ENCODE results near the gene MACF1. TPM values are rescaled to one million over a fixed set of nuclear protein-coding genes. Genes with fewer than 3 reads are reported as not detected.
A peak's percentile ranks its signal among the peaks of the same experiment; 100 is the strongest.
"Not testable (repeated sequence)": the region's sequence is repeated elsewhere in the genome, so short reads cannot be mapped to it uniquely, and the experiment has no call there.

Gene MACF1
- total RNA-seq, 4 donors from 2014 or later, result 386 to 627 (median 576) TPM

GRCh38 chr1:39526466-39527189, 322.1 kb downstream of the MACF1 start:
- H3K36me3 ChIP-seq, result peaks cover 19 to 74% (median 53%) of the 10 kb centered on the region in 4 donors
- H3K27me3 ChIP-seq, result no peaks in the 10 kb centered on the region
- H3K4me1 ChIP-seq, result no peaks in the 10 kb centered on the region
- no peak for DNase-seq (ENCODE audit: extremely low spot score)
- peak overlapping the region in 1 of 4 donors; percentile 34 for H3K27ac ChIP-seq (replicated peaks in 1 of 4)
- no peaks in the 10 kb centered on the region for H3K9me3 ChIP-seq
- 94% methylated on average over 9 of the region's 11 CpGs for WGBS
- intact Hi-C loops (cut with DNase I), result no loop called here
- TF ChIP-seq EP300 (IDR thresholded peaks at IDR 0.05) (no peak), POLR2A (IDR thresholded peaks at IDR 0.05; ENCODE audit: low read depth) (no peak), POLR2AphosphoS5 (IDR thresholded peaks at IDR 0.05) (no peak), CTCF (IDR thresholded peaks at IDR 0.05) (no peak)
- no peak overlapping the region for H3K4me3 ChIP-seq

- peak overlapping the region in 1 of 4 donors; percentile 34 for H3K27ac ChIP-seq (replicated peaks in 1 of 4)
These were observed 322.7 kb downstream of the MACF1 start for GRCh38 chr1:39527190-39527579.

GRCh38 chr1:39528082-39528481, 323.6 kb downstream of the MACF1 start:
- H3K27ac ChIP-seq (replicated peaks in 1 of 4), result no peak overlapping the region
- H3K4me1 ChIP-seq, result no peaks in the 10 kb centered on the region
- H3K27me3 ChIP-seq, result no peaks in the 10 kb centered on the region
- TF ChIP-seq CTCF (IDR thresholded peaks at IDR 0.05) (no peak), EP300 (IDR thresholded peaks at IDR 0.05) (no peak), POLR2A (IDR thresholded peaks at IDR 0.05; ENCODE audit: low read depth) (no peak), POLR2AphosphoS5 (IDR thresholded peaks at IDR 0.05) (no peak)
- no peak overlapping the region for H3K4me3 ChIP-seq
- no peaks in the 10 kb centered on the region for H3K9me3 ChIP-seq
- peaks cover 19 to 84% (median 61%) of the 10 kb centered on the region in 4 donors for H3K36me3 ChIP-seq
- DNase-seq (ENCODE audit: extremely low spot score), result no peak
- intact Hi-C loops (cut with DNase I), result no loop called here
- WGBS, result 79% methylated on average over 4 of the region's 4 CpGs

More at GRCh38 chr1:39527190-39527579, 322.7 kb downstream of the MACF1 start:
- intact Hi-C loops (cut with DNase I); DNase-seq (ENCODE audit: extremely low spot score); H3K27me3 ChIP-seq; H3K9me3 ChIP-seq; H3K4me3 ChIP-seq; H3K4me1 ChIP-seq: not testable (repeated sequence)
- 62% methylated on average over 3 of the region's 8 CpGs for WGBS
- peaks cover 19 to 78% (median 57%) of the 10 kb centered on the region in 4 donors for H3K36me3 ChIP-seq

GRCh38 chr1:39529901-39530535, 325.5 kb downstream of the MACF1 start:
- no peak for DNase-seq (ENCODE audit: extremely low spot score)
- WGBS, result 98% methylated on average over 6 of the region's 10 CpGs
- no peaks in the 10 kb centered on the region for H3K4me1 ChIP-seq
- no peak overlapping the region for H3K27ac ChIP-seq (replicated peaks in 1 of 4)
- H3K36me3 ChIP-seq, result peaks cover 19 to 84% (median 61%) of the 10 kb centered on the region in 4 donors
- intact Hi-C loops (cut with DNase I), result loop anchor here (10.0 kb wide), 1 partner anchor 205 kb away; no protein-coding TSS in a partner anchor
- H3K9me3 ChIP-seq, result no peaks in the 10 kb centered on the region
- no peak for TF ChIP-seq POLR2A (IDR thresholded peaks at IDR 0.05; ENCODE audit: low read depth)
- no peak for TF ChIP-seq EP300 (IDR thresholded peaks at IDR 0.05)
- no peak for TF ChIP-seq POLR2AphosphoS5 (IDR thresholded peaks at IDR 0.05)
- H3K4me3 ChIP-seq, result no peak overlapping the region
- no peaks in the 10 kb centered on the region for H3K27me3 ChIP-seq

GRCh38 chr1:39531526-39531925, 327.0 kb downstream of the MACF1 start:
- Histone ChIP-seq H3K27ac (replicated peaks in 1 of 4) (no peak overlapping the region), H3K4me1 (no peaks in the 10 kb centered on the region), H3K27me3 (no peaks in the 10 kb centered on the region), H3K4me3 (no peak overlapping the region), H3K9me3 (no peaks in the 10 kb centered on the region), H3K36me3 (peaks cover 19 to 85% (median 58%) of the 10 kb centered on the region in 4 donors)
- no peak for DNase-seq (ENCODE audit: extremely low spot score)
- 94% methylated on average over 2 of the region's 4 CpGs for WGBS
- intact Hi-C loops (cut with DNase I), result loop anchor here (10.0 kb wide), 1 partner anchor 207 kb away; no protein-coding TSS in a partner anchor
- no peak for TF ChIP-seq POLR2AphosphoS5 (IDR thresholded peaks at IDR 0.05)
- no peak for TF ChIP-seq POLR2A (IDR thresholded peaks at IDR 0.05; ENCODE audit: low read depth)
- TF ChIP-seq EP300 (IDR thresholded peaks at IDR 0.05), result no peak
- no peak for TF ChIP-seq CTCF (IDR thresholded peaks at IDR 0.05)

All from esophagus muscularis mucosa (tissue), 4 donors.